T-helper 2 cell treated with Interferon-gamma antibody and Interleukin-4, amounts not matched to agents 5 μg/mL and 100 μg/mL, for 36 hours (primary cell): ENCODE measurements around the gene E2F7.
A peak's percentile ranks its signal among the peaks of the same experiment; 100 is the strongest.

ENCODE experiments used
- DNase-seq: peaks from one replicate; pipeline ENCODE4 v3.0.0; 2021; ENCODE audit warnings: low spot score
- H3K27ac Mint-ChIP-seq: one replicate; pipeline ENCODE4 v1.8.0; 2021; ENCODE audit warnings: mild to moderate bottlenecking, mixed read lengths
- H3K27me3 Mint-ChIP-seq: one replicate; pipeline ENCODE4 v1.8.0; 2021; ENCODE audit warnings: low read depth, mixed read lengths
- H3K36me3 Mint-ChIP-seq: one replicate; pipeline ENCODE4 v1.8.0; 2021; ENCODE audit warnings: low read depth, mixed read lengths
- H3K4me1 Mint-ChIP-seq: one replicate; pipeline ENCODE4 v1.8.0; 2021; ENCODE audit warnings: low read depth, mixed read lengths
- H3K4me3 Mint-ChIP-seq: one replicate; pipeline ENCODE4 v1.8.0; 2022; ENCODE audit warnings: mild to moderate bottlenecking, moderate library complexity, mixed read lengths
- H3K9me3 Mint-ChIP-seq: one replicate; pipeline ENCODE4 v1.8.0; 2021; ENCODE audit warnings: mixed read lengths

The E2F7 gene

DNA sequence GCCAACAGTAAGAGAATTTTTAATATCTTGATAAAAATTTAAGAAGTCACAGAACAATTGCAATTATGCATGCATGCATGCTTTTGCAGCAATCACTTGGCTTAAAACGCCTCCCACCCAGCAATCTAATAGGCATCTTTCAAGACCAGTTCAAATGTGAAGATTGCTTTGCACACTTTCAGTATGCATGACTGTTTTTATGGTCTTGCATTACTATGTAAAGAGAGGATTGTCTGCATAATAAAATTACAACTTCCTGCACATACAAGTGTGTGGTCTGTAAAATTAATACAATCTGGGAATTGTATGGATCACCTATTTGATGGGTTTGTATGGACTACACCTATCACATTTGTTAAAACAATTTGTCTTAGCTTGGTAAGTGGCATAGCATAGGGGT lies 48.8 kb downstream of the E2F7 start:
- no peaks in the 10 kb centered on the region for H3K4me1 Mint-ChIP-seq
- no peak overlapping the region for H3K27ac Mint-ChIP-seq
- no peaks in the 10 kb centered on the region for H3K9me3 Mint-ChIP-seq
- no peak for DNase-seq
- H3K4me3 Mint-ChIP-seq, result no peak overlapping the region
- H3K36me3 Mint-ChIP-seq, result peaks cover 16% of the 10 kb centered on the region
- peaks cover 2% of the 10 kb centered on the region for H3K27me3 Mint-ChIP-seq

DNA sequence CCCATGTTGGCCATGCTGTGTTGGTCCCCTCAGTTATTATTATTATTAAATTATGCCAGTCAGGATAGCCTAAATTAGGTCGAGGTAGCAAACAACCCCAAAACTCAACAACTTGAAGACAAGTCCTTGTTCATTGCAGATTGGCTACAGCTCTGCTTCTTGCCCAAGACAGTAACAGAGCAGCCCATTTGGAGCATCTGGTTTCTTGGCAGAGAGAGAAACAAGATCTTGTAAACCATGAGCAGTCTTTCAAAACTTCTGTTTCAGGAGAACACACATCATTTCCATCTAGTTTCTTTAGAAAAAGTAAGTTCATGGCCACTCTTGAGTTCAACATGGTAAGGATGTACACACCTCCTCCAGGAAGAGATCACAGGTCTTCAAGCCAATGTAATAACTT lies 52.3 kb downstream of the E2F7 start:
- no peak overlapping the region for H3K27ac Mint-ChIP-seq
- peaks cover 10% of the 10 kb centered on the region for H3K27me3 Mint-ChIP-seq
- peaks cover 5% of the 10 kb centered on the region for H3K36me3 Mint-ChIP-seq
- H3K9me3 Mint-ChIP-seq, result no peaks in the 10 kb centered on the region
- H3K4me1 Mint-ChIP-seq, result peaks cover 2% of the 10 kb centered on the region
- DNase-seq, result no peak
- no peak overlapping the region for H3K4me3 Mint-ChIP-seq

DNA sequence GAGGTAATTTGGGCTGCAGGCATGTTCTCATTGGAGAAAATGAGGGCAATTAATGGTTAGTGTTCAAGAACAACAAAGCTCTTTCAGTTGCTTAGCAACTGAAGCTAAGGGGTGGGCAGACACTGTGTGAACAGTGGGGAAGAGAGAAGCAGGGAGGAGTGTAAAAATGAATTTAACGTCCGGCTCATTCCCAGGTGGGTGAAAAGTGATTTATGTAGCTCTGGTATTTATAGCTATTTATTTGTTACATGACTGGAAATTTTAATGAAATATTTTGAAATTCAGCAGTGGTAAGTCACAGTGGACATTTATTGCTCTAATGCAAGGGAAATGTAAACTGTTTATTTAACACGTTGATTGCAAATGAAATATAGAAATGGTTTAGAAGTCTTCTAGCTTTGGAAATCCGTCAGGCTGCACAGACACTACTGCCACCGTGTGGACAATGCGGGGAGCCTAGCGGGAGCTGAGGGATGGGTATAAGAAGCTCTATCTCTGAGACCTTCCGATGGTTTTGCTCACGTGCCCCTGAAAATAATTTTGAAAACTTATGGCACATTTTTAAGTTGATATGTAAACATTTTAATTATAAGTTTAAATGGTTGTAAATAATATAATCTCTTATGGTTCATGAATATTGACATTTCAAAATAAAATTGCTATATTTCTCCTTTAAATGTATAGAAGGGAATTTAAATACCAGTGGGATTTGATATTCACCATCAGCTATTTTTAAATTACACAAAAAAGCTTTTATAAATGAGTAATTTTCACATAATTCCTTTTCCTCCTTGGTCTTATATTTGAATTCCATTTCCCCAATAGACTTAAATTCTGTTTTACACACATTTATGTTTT lies 54.4 kb downstream of the E2F7 start:
- peaks cover 11% of the 10 kb centered on the region for H3K27me3 Mint-ChIP-seq
- H3K9me3 Mint-ChIP-seq, result no peaks in the 10 kb centered on the region
- no peaks in the 10 kb centered on the region for H3K36me3 Mint-ChIP-seq
- H3K4me3 Mint-ChIP-seq, result no peak overlapping the region
- H3K27ac Mint-ChIP-seq, result no peak overlapping the region
- peak; percentile 31 for DNase-seq
- H3K4me1 Mint-ChIP-seq, result peaks cover 3% of the 10 kb centered on the region

DNA sequence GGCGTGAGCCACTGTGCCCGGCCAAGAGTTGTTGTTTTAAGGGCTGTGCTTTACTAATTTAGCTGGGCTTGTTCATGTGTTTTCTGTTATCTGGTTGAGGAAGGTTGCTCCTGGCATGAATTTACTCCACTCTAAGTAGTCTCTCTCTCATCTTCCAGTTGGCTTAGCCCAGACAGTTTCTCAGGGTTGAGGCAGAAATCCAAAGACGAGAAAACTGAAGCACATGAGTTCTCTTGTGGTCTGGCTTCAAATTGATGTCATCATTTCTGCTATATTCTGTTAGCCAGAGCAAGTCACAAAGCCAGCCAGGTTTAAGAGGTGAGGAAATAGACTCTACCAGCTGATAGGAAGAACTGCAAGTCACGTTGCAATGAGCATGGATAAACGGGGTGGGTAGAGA lies 57.9 kb downstream of the E2F7 start:
- DNase-seq, result no peak
- peaks cover 1% of the 10 kb centered on the region for H3K36me3 Mint-ChIP-seq
- no peak overlapping the region for H3K4me3 Mint-ChIP-seq

DNA sequence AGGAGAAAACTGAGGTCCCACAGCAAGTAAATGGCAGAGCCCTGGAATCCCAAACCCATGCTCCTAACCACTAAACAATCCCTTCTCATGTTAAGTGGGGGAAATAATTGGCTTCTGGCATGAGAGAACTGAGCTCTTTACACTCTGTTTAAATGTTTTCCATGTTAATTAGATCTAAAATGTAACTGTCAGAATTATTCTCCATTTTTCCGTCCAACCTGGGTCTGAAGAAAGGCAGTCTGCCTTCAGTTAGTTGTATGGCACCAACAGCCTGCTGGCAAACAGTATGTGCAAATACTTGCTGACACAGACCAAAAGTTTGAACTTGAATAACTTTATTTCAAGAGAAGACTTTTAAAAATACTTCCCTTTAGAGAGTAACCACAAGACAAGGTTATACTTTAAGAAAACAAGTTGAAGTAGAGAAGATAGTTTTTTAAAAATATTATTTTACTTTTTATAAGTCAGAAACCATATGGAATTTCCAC lies 59.7 kb downstream of the E2F7 start:
- Mint-ChIP-seq H3K4me1 (peaks cover 19% of the 10 kb centered on the region), H3K9me3 (no peaks in the 10 kb centered on the region), H3K4me3 (no peak overlapping the region), H3K27me3 (peaks cover 10% of the 10 kb centered on the region), H3K27ac (no peak overlapping the region), H3K36me3 (peaks cover 1% of the 10 kb centered on the region)
- DNase-seq, result no peak

More for the DNA sequence above, 57.9 kb downstream of the E2F7 start:
- Mint-ChIP-seq H3K27ac (no peak overlapping the region), H3K9me3 (no peaks in the 10 kb centered on the region), H3K4me1 (peaks cover 20% of the 10 kb centered on the region), H3K27me3 (peaks cover 10% of the 10 kb centered on the region)

DNA sequence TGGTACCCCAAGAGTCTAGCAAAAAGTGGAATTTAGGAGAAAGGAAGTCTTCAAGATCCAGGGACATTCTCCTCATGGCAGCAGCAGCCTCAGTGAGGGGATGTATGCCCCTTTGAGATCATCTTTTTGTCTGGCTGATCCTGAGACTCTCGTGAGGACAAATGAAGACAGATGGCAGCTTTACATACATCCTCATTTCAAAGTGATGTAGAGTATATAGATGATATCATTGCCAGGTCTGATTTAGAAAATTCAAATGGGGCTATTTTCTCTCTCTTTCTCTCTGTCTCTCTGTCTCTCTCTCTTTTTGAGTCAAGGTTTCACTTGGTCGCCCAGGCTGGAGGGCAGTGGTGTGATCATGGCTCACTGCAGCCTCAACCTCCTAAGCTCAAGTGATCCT lies 61.5 kb downstream of the E2F7 start:
- no peak for DNase-seq
- Mint-ChIP-seq H3K4me1 (peaks cover 19% of the 10 kb centered on the region), H3K27ac (no peak overlapping the region), H3K36me3 (peaks cover 1% of the 10 kb centered on the region), H3K4me3 (no peak overlapping the region), H3K9me3 (no peaks in the 10 kb centered on the region), H3K27me3 (peaks cover 16% of the 10 kb centered on the region)

DNA sequence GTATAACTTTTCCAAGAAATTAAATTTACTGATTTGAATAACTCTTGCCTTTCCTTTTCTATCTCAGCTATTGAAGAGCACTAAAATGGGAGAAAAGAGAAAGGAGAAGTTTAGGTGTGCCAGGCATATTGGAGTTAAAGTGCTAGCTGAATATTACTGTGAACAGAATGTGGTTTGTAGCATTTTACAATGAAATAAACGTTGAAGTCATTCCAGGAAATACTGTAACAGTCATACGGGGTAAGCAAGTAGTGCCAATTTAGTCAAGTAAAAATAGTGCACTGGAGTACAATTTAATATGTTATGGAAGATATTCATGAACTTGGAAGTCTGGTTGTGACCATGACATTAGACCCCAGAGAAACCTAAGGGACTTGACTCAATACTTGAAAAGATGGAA lies 62.1 kb downstream of the E2F7 start:
- Mint-ChIP-seq H3K9me3 (no peaks in the 10 kb centered on the region), H3K27me3 (peaks cover 13% of the 10 kb centered on the region), H3K4me1 (peaks cover 19% of the 10 kb centered on the region), H3K4me3 (peak overlapping the region; percentile 19), H3K36me3 (peaks cover 1% of the 10 kb centered on the region), H3K27ac (peak overlapping the region; percentile 42)
- no peak for DNase-seq

DNA sequence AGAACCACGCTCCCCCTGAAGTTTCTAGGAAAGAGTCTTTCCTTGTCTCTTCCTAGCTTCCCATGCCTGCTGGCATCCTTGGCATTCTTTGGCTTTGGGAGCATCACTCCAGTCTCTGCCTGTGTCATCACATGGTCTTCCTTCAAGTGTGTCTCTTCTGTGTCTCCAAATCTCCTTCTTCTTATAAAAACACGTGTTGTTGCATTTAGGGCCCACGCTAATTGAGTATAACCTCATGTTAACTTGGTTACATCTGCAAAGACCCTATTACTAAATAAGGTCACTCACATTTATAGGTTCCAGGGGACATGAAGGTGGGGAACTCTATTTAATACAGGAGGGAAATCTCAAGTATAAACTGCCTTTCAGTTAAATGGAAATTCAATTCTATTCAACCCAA lies 63.0 kb downstream of the E2F7 start:
- H3K4me1 Mint-ChIP-seq, result peaks cover 19% of the 10 kb centered on the region
- peaks cover 1% of the 10 kb centered on the region for H3K36me3 Mint-ChIP-seq
- H3K27me3 Mint-ChIP-seq, result peaks cover 11% of the 10 kb centered on the region
- no peaks in the 10 kb centered on the region for H3K9me3 Mint-ChIP-seq
- no peak for DNase-seq
- H3K4me3 Mint-ChIP-seq, result no peak overlapping the region
- H3K27ac Mint-ChIP-seq, result no peak overlapping the region

DNA sequence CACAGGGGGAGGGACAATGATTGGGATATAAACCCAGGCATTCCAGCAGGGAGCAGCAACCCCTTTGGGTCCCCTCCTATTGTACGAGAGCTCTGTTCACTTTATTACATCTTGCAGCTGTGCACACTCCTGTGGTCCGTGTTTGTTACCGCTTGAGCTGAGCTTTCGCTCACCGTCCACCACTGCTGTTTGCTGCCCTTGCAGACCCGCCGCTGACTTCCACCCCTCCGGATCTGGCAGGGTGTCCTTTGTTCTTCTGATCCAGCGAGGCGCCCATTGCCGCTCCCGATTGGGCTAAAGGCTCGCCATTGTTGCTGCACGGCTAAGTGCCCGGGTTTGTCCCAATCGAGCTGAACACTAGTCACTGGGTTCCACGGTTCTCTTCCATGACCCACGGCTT lies 64.1 kb downstream of the E2F7 start:
- Mint-ChIP-seq H3K4me1 (peaks cover 19% of the 10 kb centered on the region), H3K27ac (no peak overlapping the region), H3K36me3 (peaks cover 1% of the 10 kb centered on the region), H3K27me3 (peaks cover 11% of the 10 kb centered on the region), H3K9me3 (no peaks in the 10 kb centered on the region), H3K4me3 (no peak overlapping the region)
- DNase-seq, result no peak

DNA sequence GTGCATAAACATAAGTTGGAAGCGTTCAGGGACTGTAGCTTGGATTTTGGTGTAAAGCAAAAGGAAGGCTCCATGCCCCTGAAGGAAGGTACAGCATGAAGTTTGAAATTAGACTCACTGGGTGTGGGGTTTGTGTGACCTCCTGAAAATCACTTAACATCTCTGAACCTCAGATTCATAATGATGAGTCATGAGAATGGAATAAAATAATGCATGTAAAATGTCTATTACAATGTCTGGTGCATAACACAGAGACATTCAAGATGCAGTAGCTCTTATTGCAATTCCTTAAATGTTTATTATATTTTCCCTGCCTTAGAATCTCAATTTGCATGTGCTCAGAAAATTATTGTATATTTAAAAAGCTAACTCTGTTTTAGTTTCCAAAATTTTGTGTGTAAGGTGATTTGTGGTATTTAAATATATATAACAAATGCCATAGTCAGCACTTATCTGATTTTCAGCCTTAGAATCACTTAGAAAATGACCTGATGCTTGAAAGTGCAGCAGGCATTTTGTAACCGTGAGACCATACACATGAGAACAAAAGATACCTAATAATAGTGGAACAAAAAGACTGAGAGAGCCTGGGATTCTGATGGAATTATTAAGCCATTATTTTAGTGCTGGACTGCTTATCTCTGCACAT lies 66.3 kb downstream of the E2F7 start:
- DNase-seq, result no peak
- Mint-ChIP-seq H3K27me3 (peaks cover 9% of the 10 kb centered on the region), H3K27ac (no peak overlapping the region), H3K4me1 (peaks cover 14% of the 10 kb centered on the region), H3K9me3 (no peaks in the 10 kb centered on the region), H3K36me3 (peaks cover under 1% of the 10 kb centered on the region), H3K4me3 (no peak overlapping the region)

DNA sequence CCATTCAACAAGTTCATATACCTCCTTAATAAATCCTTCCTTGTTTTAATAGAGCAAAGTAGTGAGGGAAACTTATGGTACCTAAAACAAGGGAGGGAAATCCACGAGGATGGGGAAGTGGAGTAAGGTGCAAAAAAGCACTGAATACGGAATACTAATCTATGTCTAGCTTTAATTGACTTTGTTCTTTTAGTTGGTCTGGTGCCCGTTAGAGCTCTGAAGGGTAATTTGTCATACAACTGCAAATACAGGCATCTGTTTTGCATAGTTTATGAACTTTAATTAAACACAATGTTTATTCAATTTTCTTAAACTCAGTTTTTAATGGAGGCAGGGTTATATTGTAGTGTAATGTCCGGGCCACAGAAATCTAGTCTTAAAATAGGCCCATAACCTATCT lies 67.0 kb downstream of the E2F7 start:
- Mint-ChIP-seq H3K36me3 (no peaks in the 10 kb centered on the region), H3K27me3 (peaks cover 11% of the 10 kb centered on the region), H3K4me1 (peaks cover 8% of the 10 kb centered on the region), H3K27ac (no peak overlapping the region), H3K4me3 (no peak overlapping the region), H3K9me3 (no peaks in the 10 kb centered on the region)
- DNase-seq, result no peak

DNA sequence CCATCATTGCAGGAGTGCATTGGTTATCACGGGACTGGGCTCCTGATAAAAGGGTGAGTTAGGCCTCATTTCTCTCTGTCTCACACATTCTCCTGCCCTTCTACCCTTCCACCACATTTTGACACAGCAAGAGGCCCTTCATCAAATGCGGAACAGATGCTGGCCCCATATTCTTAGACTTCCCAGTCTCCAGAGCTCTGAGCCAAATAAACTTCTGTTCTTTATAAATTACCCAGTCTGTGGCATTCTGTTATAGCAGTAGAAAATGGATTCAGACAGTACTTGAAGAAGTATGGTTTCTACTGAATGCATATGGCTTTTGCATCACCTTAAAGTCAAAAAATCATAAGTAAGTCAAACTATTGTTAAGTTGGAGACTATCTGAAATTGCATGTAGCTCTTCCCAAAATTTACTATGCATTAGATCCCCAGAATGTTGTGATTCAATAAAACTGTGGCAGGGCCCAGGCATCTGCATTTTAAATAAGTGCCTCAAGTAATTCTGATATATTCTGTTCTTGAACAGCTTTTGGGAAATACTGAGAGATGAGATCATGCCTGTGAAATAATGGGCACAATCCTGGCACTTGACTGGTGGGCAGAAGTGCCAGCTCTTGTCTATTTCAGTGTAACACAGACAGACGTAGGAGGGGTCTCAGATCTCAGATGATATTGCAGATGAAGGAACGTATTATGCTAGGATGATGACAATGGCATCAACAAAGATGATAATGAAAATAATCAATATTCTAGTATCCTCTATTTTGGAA lies 68.2 kb downstream of the E2F7 start:
- H3K9me3 Mint-ChIP-seq, result no peaks in the 10 kb centered on the region
- no peak overlapping the region for H3K4me3 Mint-ChIP-seq
- H3K27me3 Mint-ChIP-seq, result peaks cover 11% of the 10 kb centered on the region
- H3K4me1 Mint-ChIP-seq, result no peaks in the 10 kb centered on the region
- H3K27ac Mint-ChIP-seq, result no peak overlapping the region
- no peaks in the 10 kb centered on the region for H3K36me3 Mint-ChIP-seq
- DNase-seq, result no peak

DNA sequence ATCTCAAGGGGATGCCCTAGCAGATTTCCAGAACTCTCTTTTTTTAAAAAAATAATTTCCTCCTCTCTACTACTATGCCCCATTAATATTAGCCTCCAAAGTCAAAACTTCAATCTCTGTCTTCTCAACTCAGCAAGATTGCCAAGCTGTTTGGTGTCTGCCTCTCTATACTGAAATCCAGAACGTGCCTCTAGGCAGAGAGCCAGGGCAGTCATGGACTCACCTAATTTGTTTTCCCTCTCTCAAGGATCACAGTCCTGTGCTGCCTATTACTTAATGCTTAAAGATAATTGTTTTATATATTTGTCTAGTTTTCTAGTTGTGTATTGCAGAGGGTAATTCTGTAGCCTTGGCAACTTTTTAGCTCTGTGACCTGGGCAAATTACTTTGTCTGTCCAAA lies 74.7 kb downstream of the E2F7 start:
- no peaks in the 10 kb centered on the region for H3K9me3 Mint-ChIP-seq
- H3K27me3 Mint-ChIP-seq, result peaks cover 5% of the 10 kb centered on the region
- H3K36me3 Mint-ChIP-seq, result no peaks in the 10 kb centered on the region
- H3K4me1 Mint-ChIP-seq, result no peaks in the 10 kb centered on the region
- no peak for DNase-seq
- no peak overlapping the region for H3K4me3 Mint-ChIP-seq
- H3K27ac Mint-ChIP-seq, result no peak overlapping the region

DNA sequence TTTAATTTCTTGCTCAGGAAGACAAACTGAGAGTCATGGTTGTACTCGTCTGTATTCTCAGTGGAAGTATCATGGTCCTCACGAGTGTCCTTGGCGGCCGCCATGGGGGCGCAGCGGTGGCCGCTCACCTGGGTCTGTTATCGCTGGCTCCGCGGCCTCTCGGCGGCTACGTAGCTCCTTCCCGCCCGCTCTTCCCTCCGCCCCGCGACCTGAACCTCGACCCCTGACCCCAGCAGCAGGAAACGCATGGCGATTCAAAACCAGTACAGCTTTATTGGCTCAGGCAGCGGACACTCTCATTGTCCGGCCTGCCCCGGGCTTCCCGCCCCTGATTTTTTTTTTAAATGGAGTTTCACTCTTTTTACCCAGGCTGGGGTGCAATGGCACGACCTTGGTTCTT lies 80.8 kb downstream of the E2F7 start:
- no peaks in the 10 kb centered on the region for H3K27me3 Mint-ChIP-seq
- H3K4me1 Mint-ChIP-seq, result no peaks in the 10 kb centered on the region
- H3K9me3 Mint-ChIP-seq, result peaks cover 21% of the 10 kb centered on the region
- H3K27ac Mint-ChIP-seq, result no peak overlapping the region
- DNase-seq, result no peak
- peaks cover 2% of the 10 kb centered on the region for H3K36me3 Mint-ChIP-seq
- H3K4me3 Mint-ChIP-seq, result no peak overlapping the region
